H7 (cell line): ENCODE measurements around the gene BRD4. TPM values are rescaled to one million over a fixed set of nuclear protein-coding genes. Genes with fewer than 3 reads are reported as not detected.
"Not testable (repeated sequence)": the region's sequence is repeated elsewhere in the genome, so short reads cannot be mapped to it uniquely, and the experiment has no call there.

Experiments used
- DNase-seq: peaks from one replicate; pipeline ENCODE4 v3.0.0; 2012
- H3K27me3 ChIP-seq: 2 replicates; pipeline ENCODE4 v1.6.0; 2011; ENCODE audit warnings: mild to moderate bottlenecking, low read length; ENCODE audit not compliant: control insufficient read depth, insufficient read depth
- H3K36me3 ChIP-seq: replicated peaks from 2 replicates; pipeline ENCODE4 v1.5.1; 2011; ENCODE audit warnings: low read length; ENCODE audit not compliant: control insufficient read depth, insufficient read depth
- H3K4me3 ChIP-seq: 2 replicates; pipeline ENCODE4 v1.5.1; 2011; ENCODE audit warnings: low read depth, mild to moderate bottlenecking, control low read depth, low read length, moderate library complexity; ENCODE audit not compliant: insufficient read depth
- total RNA-seq: library from RNA; depleted of rRNA; stranded (reverse); fragments of >200 nt; shearing (Covaris generic); gene quantifications from 2 replicates; pipeline ENCODE4 v1.2.3, GENCODE V29; 2014

The BRD4 gene
- total RNA-seq, 1 experiment from 2014 or later = 24.8 TPM

DNA sequence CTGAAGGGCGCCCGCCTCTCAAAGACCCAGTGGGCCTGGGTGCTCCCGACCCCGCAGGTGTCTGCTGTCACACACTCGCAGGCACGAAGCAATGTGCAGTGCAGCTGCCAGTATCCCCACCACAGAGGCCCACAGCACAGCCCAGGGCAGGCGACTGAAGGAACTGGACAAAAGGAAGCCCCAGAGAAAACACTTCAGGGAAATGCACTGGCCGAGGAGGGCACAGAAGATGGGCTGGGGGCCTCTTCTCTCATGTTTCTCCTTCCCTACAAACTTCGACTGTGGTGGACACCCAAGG, 37.2 kb upstream of the BRD4 start:
- H3K36me3 ChIP-seq = peaks cover 42% of the 10 kb centered on the region
- H3K27me3 ChIP-seq = no peaks in the 10 kb centered on the region
- no peak for DNase-seq
- H3K4me3 ChIP-seq = no peak overlapping the region

DNA sequence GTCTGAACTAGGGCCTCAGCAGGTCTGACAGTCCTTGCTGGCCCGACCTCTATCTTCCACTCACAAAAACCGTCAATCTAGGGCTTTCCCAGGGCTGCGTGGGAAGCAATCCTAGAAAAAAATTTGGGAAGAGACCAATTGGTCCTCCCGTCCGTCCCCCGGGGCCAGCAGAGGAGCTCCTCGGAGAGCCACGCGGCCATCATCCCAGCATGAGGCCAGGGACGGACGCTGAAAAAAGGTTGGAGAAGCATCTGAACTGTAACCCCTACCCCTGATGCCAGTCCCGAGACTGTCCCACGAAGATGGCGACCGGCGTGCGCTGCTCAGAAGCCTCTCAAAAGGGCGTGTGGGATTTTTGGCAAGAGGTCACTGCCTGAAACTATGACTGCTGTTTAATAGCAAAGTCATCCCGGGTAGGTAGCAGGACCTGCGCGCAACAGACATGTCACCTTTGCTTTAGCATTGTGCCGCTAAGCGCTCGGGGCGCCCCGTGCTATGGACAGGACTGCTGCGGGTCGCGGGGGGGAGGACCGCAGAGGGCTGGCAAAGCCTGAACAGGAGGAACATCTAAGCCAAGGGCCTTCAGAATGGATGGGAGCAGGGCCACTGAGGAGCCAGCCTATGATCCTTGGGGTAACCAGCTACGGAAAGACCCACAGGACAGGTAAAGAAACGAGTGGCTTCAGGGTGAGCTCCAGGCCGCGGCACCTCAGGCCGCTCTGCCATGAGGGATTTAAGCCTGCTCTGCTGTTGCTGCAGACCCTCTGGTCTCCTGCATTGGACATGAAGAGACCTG, 36.7 kb upstream of the BRD4 start:
- DNase-seq = no peak
- H3K27me3 ChIP-seq = no peaks in the 10 kb centered on the region
- peaks cover 42% of the 10 kb centered on the region for H3K36me3 ChIP-seq
- H3K4me3 ChIP-seq = no peak overlapping the region

- Histone ChIP-seq H3K27me3 (no peaks in the 10 kb centered on the region), H3K4me3 (no peak overlapping the region), H3K36me3 (peaks cover 42% of the 10 kb centered on the region)
- DNase-seq = no peak
These were observed 35.8 kb upstream of the BRD4 start for GRCh38 chr19:15368051-15368632.

GRCh38 chr19:15367439-15367838, 35.1 kb upstream of the BRD4 start:
- Histone ChIP-seq H3K27me3 (no peaks in the 10 kb centered on the region), H3K4me3 (no peak overlapping the region), H3K36me3 (peaks cover 42% of the 10 kb centered on the region)
- DNase-seq = no peak

- no peak overlapping the region for H3K4me3 ChIP-seq
- no peak for DNase-seq
- H3K27me3 ChIP-seq = no peaks in the 10 kb centered on the region
- peaks cover 44% of the 10 kb centered on the region for H3K36me3 ChIP-seq
These were observed 32.9 kb upstream of the BRD4 start for GRCh38 chr19:15365264-15365663.

GRCh38 chr19:15363791-15364190, 31.5 kb upstream of the BRD4 start:
- H3K36me3 ChIP-seq = peaks cover 47% of the 10 kb centered on the region
- not testable (repeated sequence) for H3K4me3 ChIP-seq, DNase-seq, H3K27me3 ChIP-seq

- not testable (repeated sequence) for H3K27me3 ChIP-seq, H3K4me3 ChIP-seq, DNase-seq
- peaks cover 48% of the 10 kb centered on the region for H3K36me3 ChIP-seq
These were observed 30.7 kb upstream of the BRD4 start for GRCh38 chr19:15363048-15363447.

DNA sequence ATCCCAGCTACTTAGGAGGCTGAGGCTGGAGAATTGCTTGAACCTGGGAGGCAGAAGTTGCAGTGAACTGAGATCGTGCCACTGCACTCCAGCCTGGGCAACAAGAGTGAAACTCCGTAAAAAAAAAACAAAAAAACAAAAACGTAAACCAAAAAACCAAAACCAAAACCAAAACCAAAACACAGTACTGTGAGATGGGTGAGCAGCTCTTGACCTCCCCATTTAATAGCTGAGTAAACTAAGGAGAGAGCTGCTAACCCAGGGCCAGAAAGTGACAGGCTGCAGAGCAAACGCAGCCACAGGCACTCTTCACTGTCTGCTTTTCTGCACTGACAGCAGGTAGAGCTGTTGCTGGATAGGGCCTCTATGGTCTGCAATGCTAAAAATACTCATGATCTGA, 27.7 kb upstream of the BRD4 start:
- DNase-seq, H3K4me3 ChIP-seq, H3K27me3 ChIP-seq: not testable (repeated sequence)
- H3K36me3 ChIP-seq = peaks cover 39% of the 10 kb centered on the region

GRCh38 chr19:15358918-15359317, 26.6 kb upstream of the BRD4 start:
- DNase-seq = peak; percentile 8
- Histone ChIP-seq H3K36me3 (peaks cover 42% of the 10 kb centered on the region), H3K4me3 (no peak overlapping the region), H3K27me3 (no peaks in the 10 kb centered on the region)

DNA sequence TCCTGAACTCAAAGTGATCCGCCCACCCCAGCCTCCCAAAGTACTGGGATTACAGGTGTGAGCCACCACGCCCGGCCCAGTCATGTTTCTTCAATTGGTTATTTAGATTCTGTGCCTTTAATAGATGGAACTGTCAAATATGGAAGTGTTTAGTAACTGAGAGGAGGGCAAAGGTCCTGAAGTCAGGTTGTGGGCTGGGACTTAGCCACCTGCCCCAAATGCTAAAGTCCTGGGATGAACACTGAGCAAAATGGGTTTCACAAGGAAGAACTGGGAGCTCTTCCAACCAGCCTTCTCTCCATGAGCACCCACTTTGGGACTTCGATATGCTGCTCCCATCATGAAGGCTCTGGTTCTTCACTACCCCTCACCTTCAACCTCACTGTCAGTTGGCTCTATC, 25.6 kb upstream of the BRD4 start:
- peak; percentile 7 for DNase-seq
- Histone ChIP-seq H3K4me3 (no peak overlapping the region), H3K27me3 (no peaks in the 10 kb centered on the region), H3K36me3 (peaks cover 42% of the 10 kb centered on the region)

DNA sequence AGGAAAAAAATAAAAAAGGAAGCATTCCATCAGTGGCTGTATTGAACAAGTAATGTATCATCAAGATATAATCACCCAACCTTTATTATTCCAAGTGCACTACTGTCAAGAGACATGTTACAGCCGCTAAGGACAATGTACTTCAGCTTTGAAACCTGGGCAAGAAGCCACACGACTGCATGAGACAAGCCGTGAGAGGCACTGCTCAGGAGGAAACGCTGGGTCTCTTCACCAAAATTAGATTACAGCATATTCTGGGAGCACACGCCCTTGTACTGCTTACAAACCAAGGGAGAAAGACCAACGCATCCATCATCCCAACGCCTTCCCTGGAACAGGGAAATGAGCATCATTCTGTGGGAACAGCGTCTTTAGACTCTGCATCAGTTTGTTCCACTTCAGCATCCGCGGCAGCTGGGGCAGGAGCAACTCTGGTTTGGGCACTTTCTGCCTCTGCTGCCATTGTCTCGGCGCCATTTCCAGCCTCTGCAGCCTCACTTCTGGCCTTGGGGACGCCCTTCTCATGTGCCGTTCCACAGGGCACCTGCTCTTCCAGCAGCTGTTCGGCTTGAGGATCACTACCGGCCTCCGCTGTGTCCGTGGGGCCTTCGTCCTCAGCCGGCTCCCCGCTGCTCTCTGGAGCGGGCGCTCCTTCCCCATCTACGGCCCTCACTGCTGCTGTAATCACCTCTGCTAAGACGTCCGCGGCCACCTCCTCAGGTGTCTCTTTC, 22.4 kb upstream of the BRD4 start:
- DNase-seq = peak; percentile 33
- Histone ChIP-seq H3K4me3 (no peak overlapping the region), H3K36me3 (peaks cover 23% of the 10 kb centered on the region), H3K27me3 (no peaks in the 10 kb centered on the region)

DNA sequence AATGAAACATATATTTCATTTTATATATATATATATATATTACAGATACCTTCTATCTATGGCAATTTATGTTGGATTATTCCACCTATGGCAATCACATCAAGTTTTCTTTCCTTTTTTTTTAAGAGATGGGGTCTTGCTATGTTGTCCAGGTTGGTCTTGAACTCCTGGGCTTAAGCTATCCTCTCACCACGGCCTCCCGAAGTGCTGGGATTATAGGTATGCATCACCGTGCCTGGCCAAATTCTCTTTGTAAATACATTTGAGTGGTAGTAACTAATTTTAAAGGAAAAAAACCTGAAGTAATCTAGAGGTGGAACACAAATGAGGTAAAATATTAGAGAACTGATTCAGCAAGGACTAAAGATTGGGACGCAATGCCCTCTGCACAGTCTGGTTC, 21.6 kb upstream of the BRD4 start:
- no peaks in the 10 kb centered on the region for H3K27me3 ChIP-seq
- H3K4me3 ChIP-seq = no peak overlapping the region
- peaks cover 19% of the 10 kb centered on the region for H3K36me3 ChIP-seq
- DNase-seq = no peak

GRCh38 chr19:15352535-15352934, 20.2 kb upstream of the BRD4 start:
- not testable (repeated sequence) for DNase-seq, H3K4me3 ChIP-seq, H3K27me3 ChIP-seq
- H3K36me3 ChIP-seq = peaks cover 10% of the 10 kb centered on the region

- not testable (repeated sequence) for H3K36me3 ChIP-seq
These were observed 9.0 kb upstream of the BRD4 start for GRCh38 chr19:15341328-15341727.

DNA sequence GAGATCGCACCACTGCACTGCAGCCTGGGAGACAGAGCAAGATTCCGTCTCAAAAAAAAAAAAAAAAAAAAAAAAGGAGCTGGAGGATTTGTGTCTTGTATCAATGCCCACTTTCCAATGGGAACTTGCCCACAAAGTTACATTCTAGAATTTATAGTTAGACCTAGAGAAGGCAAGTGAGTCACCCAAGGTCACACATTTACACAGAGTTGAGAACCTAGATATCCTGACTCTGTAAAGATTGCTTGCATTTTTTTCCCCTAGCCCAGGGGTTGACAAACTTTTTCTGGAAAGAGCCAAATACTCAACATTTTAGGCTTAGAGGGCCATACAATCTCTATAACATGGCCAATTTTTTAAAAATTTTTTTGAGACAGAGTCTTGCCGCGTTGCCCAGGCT, 7.7 kb upstream of the BRD4 start:
- Histone ChIP-seq H3K4me3 (no peak overlapping the region), H3K36me3 (no peaks in the 10 kb centered on the region; the same call in 1 of the 2 replicates), H3K27me3 (no peaks in the 10 kb centered on the region)
- DNase-seq = no peak

More at GRCh38 chr19:15341328-15341727, 9.0 kb upstream of the BRD4 start:
- not testable (repeated sequence) for DNase-seq, H3K27me3 ChIP-seq, H3K4me3 ChIP-seq
